ENCODE data around the gene MRPL14. TPM values are rescaled to one million over a fixed set of nuclear protein-coding genes. Genes with fewer than 3 reads are reported as not detected.

The MRPL14 gene
- total and polyA plus RNA-seq, 2 experiments from 2014 or later, result 62.6 to 191 TPM

GRCh38 chr6:44067173-44068139, 59.8 kb downstream of the MRPL14 start (continued):
- no peak for TF ChIP-seq REST (IDR thresholded peaks at IDR 0.05; ENCODE audit: unreplicated experiment)
- TF ChIP-seq CREB1 (CRISPR knock-in tag; IDR thresholded peaks at IDR 0.05; ENCODE audit: low read depth), result no peak
- no peak for TF ChIP-seq NANOG (IDR thresholded peaks at IDR 0.05; ENCODE audit: borderline replicate concordance)
- TF ChIP-seq EZH2phosphoT487 (IDR thresholded peaks at IDR 0.05; ENCODE audit: unreplicated experiment), result no peak
- TF ChIP-seq POLR2AphosphoS5 (IDR thresholded peaks at IDR 0.05; ENCODE audit: low read depth), result no peak
- TF ChIP-seq ZNF462 (CRISPR knock-in tag; IDR thresholded peaks at IDR 0.05), result no peak

Data from GM23338 (cell line).